Panc1 (cell line): ENCODE measurements around the gene DAD1.

Experiments used
- CTCF ChIP-seq: fragments of 450-650 bp; IDR thresholded peaks from 2 replicates; pipeline ENCODE4 v1.5.1; 2017; ENCODE audit warnings: mild to moderate bottlenecking
- POLR2AphosphoS5 ChIP-seq: IDR thresholded peaks from 2 replicates; pipeline ENCODE4 v1.6.1; 2012; ENCODE audit warnings: mild to moderate bottlenecking, low read depth, low read length, moderate library complexity
- REST ChIP-seq, 2 experiments: IDR thresholded peaks; 2 replicates each; pipeline ENCODE4 v1.6.1; 2011 to 2012; ENCODE audit warnings: low read depth in 2 of 2, control low read depth in 1 of 2, low read length in 1 of 2, mild to moderate bottlenecking in 1 of 2, moderate library complexity in 1 of 2; ENCODE audit not compliant: insufficient read depth in 1 of 2
- SIN3A ChIP-seq: IDR thresholded peaks from 2 replicates; pipeline ENCODE4 v1.6.1; 2012; ENCODE audit warnings: low read depth, mild to moderate bottlenecking, low read length, moderate library complexity, borderline replicate concordance; ENCODE audit not compliant: insufficient read depth
- TCF7L2 ChIP-seq: IDR thresholded peaks from 2 replicates; pipeline ENCODE4 v1.6.1; 2011; ENCODE audit warnings: mild to moderate bottlenecking, low read depth, low read length, inconsistent platforms

- TF ChIP-seq CTCF (no peak), REST (IDR thresholded peaks at IDR 0.05; ENCODE audit: insufficient read depth in 1 of 2, low read depth in 2 of 2, low read length in 1 of 2) (no peak), POLR2AphosphoS5 (no peak), SIN3A (no peak), TCF7L2 (no peak)
Observed at GRCh38 chr14:22630486-22630885, 41.5 kb upstream of the DAD1 start.
